Measurements from ENCODE around the gene SDK1. TPM values are rescaled to one million over a fixed set of nuclear protein-coding genes. Genes with fewer than 3 reads are reported as not detected.

Gene SDK1
- total RNA-seq, 1 donor from 2014 or later, result 37.6 TPM

GRCh38 chr7:4169455-4169854, 868.4 kb downstream of the SDK1 start:
- Mint-ChIP-seq H3K27ac (no peak overlapping the region), H3K4me3 (ENCODE audit: low read depth) (no peak overlapping the region), H3K27me3 (no peaks in the 10 kb centered on the region), H3K9me3 (ENCODE audit: low read depth) (no peaks in the 10 kb centered on the region), H3K4me1 (ENCODE audit: low read depth) (peaks cover 3% of the 10 kb centered on the region), H3K36me3 (ENCODE audit: insufficient read depth) (no peaks in the 10 kb centered on the region)
- DNase-seq (ENCODE audit: low spot score, unreplicated experiment), result no peak
- no peak for TF ChIP-seq CTCF (IDR thresholded peaks at IDR 0.05; ENCODE audit: unreplicated experiment)

- peaks cover 3% of the 10 kb centered on the region for H3K4me1 Mint-ChIP-seq (ENCODE audit: low read depth)
- no peaks in the 10 kb centered on the region for H3K9me3 Mint-ChIP-seq (ENCODE audit: low read depth)
- DNase-seq (ENCODE audit: low spot score, unreplicated experiment), result no peak
- no peaks in the 10 kb centered on the region for H3K36me3 Mint-ChIP-seq (ENCODE audit: insufficient read depth)
- peak overlapping the region; percentile 64 for H3K27ac Mint-ChIP-seq
- no peaks in the 10 kb centered on the region for H3K27me3 Mint-ChIP-seq
- H3K4me3 Mint-ChIP-seq (ENCODE audit: low read depth), result no peak overlapping the region
- TF ChIP-seq CTCF (IDR thresholded peaks at IDR 0.05; ENCODE audit: unreplicated experiment), result no peak
Measured at GRCh38 chr7:4170997-4171786, 870.1 kb downstream of the SDK1 start.

GRCh38 chr7:4172883-4173282, 871.8 kb downstream of the SDK1 start:
- no peaks in the 10 kb centered on the region for H3K27me3 Mint-ChIP-seq
- peaks cover 3% of the 10 kb centered on the region for H3K4me1 Mint-ChIP-seq (ENCODE audit: low read depth)
- peaks cover 9% of the 10 kb centered on the region for H3K36me3 Mint-ChIP-seq (ENCODE audit: insufficient read depth)
- no peak overlapping the region for H3K27ac Mint-ChIP-seq
- TF ChIP-seq CTCF (IDR thresholded peaks at IDR 0.05; ENCODE audit: unreplicated experiment), result no peak
- no peak for DNase-seq (ENCODE audit: low spot score, unreplicated experiment)
- no peaks in the 10 kb centered on the region for H3K9me3 Mint-ChIP-seq (ENCODE audit: low read depth)
- H3K4me3 Mint-ChIP-seq (ENCODE audit: low read depth), result no peak overlapping the region

GRCh38 chr7:4173615-4174014, 872.6 kb downstream of the SDK1 start:
- no peak for DNase-seq (ENCODE audit: low spot score, unreplicated experiment)
- no peaks in the 10 kb centered on the region for H3K9me3 Mint-ChIP-seq (ENCODE audit: low read depth)
- peaks cover 10% of the 10 kb centered on the region for H3K36me3 Mint-ChIP-seq (ENCODE audit: insufficient read depth)
- peaks cover 3% of the 10 kb centered on the region for H3K4me1 Mint-ChIP-seq (ENCODE audit: low read depth)
- H3K27me3 Mint-ChIP-seq, result no peaks in the 10 kb centered on the region
- no peak for TF ChIP-seq CTCF (IDR thresholded peaks at IDR 0.05; ENCODE audit: unreplicated experiment)
- no peak overlapping the region for H3K4me3 Mint-ChIP-seq (ENCODE audit: low read depth)
- no peak overlapping the region for H3K27ac Mint-ChIP-seq

- no peak for TF ChIP-seq CTCF (IDR thresholded peaks at IDR 0.05; ENCODE audit: unreplicated experiment)
- H3K27me3 Mint-ChIP-seq, result no peaks in the 10 kb centered on the region
- peak overlapping the region; percentile 29 for H3K27ac Mint-ChIP-seq
- no peak overlapping the region for H3K4me3 Mint-ChIP-seq (ENCODE audit: low read depth)
- no peaks in the 10 kb centered on the region for H3K9me3 Mint-ChIP-seq (ENCODE audit: low read depth)
- peaks cover 10% of the 10 kb centered on the region for H3K36me3 Mint-ChIP-seq (ENCODE audit: insufficient read depth)
- DNase-seq (ENCODE audit: low spot score, unreplicated experiment), result no peak
- H3K4me1 Mint-ChIP-seq (ENCODE audit: low read depth), result peaks cover 3% of the 10 kb centered on the region
Measured at GRCh38 chr7:4174016-4174415, 873.0 kb downstream of the SDK1 start.
